ENCODE measurements around the gene RANBP9. TPM values are rescaled to one million over a fixed set of nuclear protein-coding genes. Genes with fewer than 3 reads are reported as not detected.

RANBP9 gene
- polyA plus RNA-seq, 1 donor, result 31.2 TPM

- no peak for DNase-seq
Observed at GRCh38 chr6:13648850-13649249, 62.8 kb downstream of the RANBP9 start.

DNA sequence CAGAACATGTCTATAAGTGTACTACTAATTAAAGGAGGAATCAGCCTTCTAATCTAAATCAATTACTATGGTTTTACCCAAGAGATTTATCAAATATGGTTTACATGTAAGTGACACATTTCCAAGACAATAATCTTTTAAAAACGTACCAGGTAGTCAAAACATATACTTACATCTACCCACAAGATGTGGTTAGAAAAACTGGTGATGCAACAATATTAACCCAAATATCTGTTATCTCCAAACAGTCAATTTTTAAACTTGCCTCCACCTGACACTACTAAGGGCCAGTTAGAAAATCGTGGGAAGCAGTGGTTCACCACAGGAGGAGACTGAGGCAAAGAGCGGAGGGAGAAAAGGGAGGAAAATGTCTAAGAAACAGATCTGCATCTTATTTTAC is 68.5 kb downstream of the RANBP9 start:
- DNase-seq, result no peak

DNA sequence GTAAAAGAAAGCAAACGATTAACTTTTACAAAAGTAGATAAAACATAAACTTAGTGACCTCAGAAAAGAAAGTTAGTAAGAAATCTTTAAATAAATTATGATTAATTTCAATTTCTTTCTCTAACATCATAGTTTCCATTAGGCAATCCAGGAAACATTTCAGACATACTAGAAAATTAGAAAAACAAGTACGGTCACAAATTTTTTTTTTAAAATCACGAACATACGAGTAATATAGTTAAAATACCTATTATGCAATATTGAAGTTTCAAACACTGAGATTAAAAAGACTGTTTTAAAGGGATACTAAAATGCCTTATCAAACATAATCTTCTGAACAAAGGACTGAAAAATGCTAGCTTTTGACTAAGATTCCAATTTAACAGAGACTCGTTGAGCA is 70.3 kb downstream of the RANBP9 start:
- DNase-seq, result no peak

DNA sequence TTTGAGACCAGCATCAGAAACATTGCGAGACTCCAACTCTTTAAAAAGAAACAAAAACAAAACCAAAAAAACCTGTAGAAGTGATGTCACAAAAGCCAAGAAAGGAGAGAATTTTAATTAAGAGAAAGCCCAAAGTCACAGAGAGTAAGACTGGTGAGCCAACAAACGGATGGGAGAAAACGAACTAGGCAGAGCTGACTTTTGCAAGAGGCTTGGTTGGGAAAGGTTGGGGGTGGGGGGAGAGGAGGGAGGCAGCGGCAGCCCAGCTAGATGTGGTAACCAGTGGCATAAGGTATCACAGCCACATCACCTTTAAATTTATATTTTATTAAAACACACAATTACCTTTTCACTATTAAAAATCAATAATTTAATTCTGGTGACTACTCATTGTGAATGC is 73.0 kb downstream of the RANBP9 start:
- no peak for DNase-seq

DNA sequence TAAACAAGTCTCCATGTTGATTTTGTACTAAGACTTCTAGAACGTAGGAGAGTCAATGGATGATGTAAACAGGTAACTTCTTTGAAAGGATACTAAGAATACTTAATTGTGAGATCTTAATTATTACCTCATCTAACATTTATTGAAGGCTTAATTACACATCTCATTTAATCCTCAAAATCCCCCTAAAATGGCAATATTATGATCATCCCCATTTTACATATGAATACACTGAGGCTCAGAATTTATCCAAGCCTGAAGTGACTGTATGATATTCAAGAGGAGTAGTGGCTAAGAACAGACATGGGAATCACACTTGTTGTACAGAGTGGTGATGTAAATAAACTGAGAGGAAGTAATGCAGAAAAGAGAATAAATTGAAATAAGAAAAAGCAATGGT is 73.6 kb downstream of the RANBP9 start:
- no peak for DNase-seq

- no peak for DNase-seq
Observed at GRCh38 chr6:13635948-13636658, 75.5 kb downstream of the RANBP9 start.

GRCh38 chr6:13633343-13633742 is 78.3 kb downstream of the RANBP9 start:
- no peak for DNase-seq

DNA sequence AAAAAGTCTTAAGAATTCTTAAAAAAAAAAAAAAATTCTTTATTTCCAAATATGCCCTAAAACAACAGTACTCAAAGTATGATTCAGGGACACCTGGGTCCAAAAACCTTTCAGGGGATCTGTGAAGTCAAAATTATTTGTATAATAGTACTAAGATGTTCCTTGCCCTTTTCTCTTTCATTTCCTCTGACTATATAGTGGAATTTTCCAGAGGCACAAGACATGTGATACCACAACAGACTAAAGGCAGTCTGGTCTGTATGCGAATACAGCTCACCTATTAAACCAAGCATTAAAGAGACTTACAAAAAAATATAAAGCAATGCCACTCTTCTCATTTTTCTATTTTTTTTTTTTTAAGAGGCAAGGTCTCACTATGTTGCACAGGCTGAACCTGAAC is 81.1 kb downstream of the RANBP9 start:
- no peak for DNase-seq

DNA sequence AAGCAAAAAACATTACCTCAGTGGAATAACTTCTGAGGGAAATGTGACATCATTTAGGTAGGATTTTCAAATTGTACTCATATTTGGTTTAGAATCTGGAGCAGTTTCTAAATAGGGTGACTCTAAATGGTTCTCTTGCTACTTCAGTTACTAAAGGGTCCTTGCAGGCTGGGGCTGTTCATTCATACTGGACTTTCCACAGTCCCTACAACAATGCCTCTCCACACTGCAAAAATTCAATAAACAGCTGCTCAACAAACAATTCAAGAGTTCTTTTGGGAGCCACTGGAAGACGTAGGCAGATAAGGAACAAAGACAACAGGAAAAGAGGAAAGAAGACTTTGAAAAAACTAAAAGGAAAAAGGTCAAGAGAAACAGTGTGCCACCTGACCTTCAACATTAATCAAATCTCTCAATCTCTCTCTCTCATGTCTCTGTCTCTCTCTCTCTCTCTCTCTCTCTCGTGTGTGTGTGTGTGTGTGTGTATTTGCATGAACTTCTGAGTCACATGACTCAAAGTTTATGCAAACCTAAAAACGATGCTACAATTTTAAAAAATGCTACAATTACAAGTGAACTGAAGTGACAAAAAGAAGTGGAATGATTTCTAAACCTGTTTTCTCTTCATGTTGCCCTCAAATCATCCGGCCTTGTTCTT is 82.0 kb downstream of the RANBP9 start:
- no peak for DNase-seq

DNA sequence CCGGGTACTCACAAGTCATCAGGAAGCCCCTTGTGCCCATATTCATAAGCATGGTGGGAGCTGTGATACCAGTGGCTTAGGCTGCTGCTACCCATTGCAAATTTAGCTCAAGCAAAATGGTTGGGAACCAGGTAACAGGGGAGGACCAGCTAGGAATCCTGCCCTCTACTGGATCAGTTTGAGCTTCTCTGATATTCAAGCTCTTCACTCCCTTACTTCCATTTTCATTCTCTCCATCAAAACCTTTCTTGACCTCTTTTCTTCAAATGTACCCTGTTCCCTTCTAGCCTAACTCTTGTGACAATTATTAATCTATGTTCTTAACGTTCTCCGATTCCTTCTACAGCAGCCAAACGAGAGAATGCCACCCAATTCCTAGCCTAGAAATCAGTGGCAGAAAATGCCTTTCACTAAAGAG is 86.8 kb downstream of the RANBP9 start:
- DNase-seq, result no peak

DNA sequence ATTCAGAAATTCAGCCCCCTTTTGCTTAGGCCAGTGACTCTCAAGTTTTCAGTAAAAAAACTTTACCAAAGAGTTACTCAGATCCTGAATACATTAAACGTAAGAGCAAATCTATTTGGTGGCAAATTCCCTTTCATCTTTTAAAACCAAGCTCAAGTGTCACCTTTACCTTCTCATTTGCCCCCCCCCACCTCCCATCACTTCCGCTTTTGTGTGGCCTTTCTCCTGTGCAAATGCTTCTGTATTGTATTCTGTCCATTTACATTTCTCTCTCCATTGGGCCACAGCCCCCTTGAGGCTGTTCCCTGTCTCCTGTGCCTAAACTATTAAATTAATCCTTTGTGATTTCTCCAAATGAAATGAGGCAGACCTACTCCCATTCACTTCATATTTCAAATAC is 94.6 kb downstream of the RANBP9 start:
- DNase-seq, result no peak

DNA sequence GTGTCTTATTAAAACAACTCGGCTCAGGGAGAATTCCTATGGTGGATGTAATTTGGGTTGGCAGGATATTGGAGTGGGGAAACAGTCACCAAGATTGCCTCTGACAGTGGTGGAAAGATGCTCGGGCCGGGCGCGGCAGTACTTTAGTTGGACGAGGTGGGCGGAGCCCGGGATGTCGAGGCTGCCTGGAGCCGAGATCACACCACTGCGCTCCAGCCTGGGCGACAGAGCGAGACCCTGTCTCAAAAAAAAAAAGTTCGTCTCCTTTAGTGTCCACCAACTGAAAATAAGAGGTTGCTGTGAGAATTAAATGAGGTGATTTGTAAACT is 95.9 kb downstream of the RANBP9 start:
- DNase-seq, result no peak

DNA sequence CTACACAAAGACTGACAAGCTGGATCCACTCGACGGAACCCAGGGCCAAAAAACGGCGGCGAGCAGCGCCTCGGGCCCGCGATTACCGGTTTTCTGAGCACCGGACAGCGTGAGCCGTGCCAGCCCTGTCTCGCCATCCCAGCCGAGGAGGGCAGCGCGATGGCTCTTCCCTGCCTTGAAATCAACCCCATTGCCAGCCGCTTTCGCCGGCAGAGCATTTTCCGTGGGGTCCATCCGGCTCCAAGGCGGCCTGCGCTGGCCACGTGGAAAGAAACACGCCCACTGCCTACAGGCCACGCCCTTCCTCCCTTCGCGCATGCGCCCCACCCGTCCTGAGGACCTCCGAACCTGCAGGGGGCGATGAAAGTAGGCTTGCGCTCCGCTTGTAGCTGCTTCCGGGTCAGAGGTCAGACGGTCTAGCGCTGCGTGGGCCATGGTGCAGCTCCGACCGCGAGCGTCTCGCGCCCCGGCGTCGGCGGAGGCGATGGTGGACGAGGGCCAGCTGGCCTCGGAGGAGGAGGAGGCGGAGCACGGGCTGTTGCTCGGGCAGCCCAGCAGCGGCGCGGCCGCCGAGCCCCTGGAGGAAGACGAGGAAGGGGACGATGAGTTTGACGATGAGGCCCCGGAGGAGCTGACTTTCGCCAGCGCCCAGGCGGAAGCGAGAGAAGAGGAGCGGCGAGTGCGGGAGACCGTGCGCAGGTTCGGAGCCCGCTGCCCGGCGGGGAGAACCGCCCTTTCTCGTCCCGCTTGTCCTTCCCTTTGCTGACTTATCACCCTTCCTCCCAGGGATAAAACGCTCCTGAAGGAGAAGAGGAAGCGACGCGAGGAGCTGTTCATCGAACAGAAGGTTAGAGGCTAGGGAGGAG is 96.5 kb downstream of the RANBP9 start, which contains the start of gene NOL7:
NOL7 (plus strand) TSS at position 410 of the 866 bp plus-strand sequence; CDS start at position 434, 24 bp downstream.
- DNase-seq, result peak; percentile 98

- DNase-seq, result no peak
Observed at GRCh38 chr6:13614126-13614925, 97.3 kb downstream of the RANBP9 start.

DNA sequence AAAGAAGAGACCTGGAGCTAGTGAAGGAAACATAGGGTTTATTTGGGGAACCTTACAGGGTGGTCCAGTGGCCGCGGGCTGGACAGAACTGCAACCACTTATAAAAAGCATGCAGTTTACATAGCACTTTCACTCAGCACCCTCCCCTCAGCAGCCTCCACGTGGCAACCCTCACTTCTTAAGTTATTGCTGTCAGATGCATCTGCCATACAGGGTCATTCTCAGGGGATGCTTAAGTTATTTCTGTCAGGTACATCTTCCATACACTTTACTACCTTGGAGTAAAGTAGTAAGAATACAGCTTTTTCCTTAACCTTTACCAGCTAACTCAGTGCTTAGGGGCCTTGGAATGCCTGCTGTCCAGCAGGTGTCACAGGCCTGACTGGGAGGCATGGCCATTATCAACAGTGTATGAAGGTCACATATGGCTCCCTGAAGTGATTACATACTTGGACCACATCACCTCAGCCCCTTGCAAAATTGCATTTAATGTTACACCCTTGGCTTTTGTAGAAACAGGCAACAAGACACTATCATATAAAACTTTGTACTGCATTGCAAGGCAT is 98.5 kb downstream of the RANBP9 start:
- DNase-seq, result no peak

- DNase-seq, result no peak
Observed at GRCh38 chr6:13611715-13612114, 99.9 kb downstream of the RANBP9 start.

DNA sequence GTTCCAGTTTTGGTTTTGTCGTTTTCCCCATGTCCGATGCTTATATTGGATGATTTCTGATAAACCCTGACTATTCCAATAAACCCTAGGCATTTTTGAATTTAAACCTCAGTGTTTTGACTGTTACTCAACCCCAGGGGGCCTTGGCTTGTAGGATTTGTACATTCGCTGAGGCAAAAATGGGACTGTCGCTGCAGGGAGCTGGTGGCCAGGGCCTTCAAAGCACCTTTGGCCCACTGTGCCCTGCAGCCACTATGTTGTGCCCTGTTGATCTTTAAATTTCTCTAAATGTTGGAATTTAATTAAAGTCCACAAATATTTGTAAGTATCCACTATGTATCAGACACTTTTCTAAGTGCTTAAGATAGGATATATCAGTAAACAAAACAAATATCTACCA is 106.0 kb downstream of the RANBP9 start:
- no peak for DNase-seq

GRCh38 chr6:13604546-13605416 is 106.9 kb downstream of the RANBP9 start:
- no peak for DNase-seq

DNA sequence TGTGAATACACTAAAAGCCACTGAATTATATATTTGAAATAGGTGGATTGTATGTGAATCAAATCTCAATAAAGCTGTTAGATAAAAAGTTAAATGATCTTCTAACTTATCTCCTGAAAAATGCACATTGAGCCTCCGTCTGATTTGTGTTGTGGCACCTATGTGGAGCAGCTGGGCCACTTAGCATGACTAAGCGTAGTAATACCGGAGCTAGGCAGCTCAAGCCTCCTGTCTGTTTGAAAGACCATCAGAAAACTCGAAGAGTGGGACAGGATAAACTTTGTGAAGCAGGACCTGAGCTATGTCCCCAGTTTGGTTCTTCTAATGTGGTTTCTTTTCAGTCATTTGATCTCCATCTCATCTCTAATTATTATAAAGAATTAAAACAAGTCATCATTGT is 107.5 kb downstream of the RANBP9 start:
- DNase-seq, result no peak

DNA sequence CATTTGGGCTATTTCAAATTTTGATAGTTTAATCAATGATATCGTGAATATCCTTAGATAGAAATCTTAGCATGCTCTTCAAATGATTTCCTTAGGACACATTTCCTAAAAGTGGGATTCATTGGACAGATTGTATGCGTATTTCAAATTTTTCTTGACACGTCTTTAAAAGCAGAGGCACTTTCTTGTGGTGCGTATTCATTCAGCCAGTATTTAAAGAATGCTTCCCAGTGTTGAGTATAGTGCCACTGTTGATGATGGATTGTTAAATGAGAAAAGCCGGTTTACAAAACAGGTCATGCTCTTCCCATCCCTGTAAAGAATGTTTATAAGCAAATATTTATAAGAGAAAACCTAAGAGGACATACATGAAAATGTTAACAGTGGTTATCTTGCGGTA is 111.6 kb downstream of the RANBP9 start:
- DNase-seq, result no peak

GRCh38 chr6:13597073-13597472 is 114.6 kb downstream of the RANBP9 start:
- DNase-seq, result no peak

Measured in hindlimb muscle (tissue), 1 donor.